ENCODE measurements around the gene PRPSAP1.
A peak's percentile ranks its signal among the peaks of the same experiment; 100 is the strongest.
"Not testable (repeated sequence)": the region's sequence is repeated elsewhere in the genome, so short reads cannot be mapped to it uniquely, and the experiment has no call there.

The PRPSAP1 gene

GRCh38 chr17:76277300-76278267 lies 76.1 kb downstream of the PRPSAP1 start:
- no peak for DNase-seq (ENCODE audit: low read depth in 2 of 2)

GRCh38 chr17:76276461-76277299 lies 77.0 kb downstream of the PRPSAP1 start:
- DNase-seq (ENCODE audit: low read depth in 2 of 2): no peak

DNA sequence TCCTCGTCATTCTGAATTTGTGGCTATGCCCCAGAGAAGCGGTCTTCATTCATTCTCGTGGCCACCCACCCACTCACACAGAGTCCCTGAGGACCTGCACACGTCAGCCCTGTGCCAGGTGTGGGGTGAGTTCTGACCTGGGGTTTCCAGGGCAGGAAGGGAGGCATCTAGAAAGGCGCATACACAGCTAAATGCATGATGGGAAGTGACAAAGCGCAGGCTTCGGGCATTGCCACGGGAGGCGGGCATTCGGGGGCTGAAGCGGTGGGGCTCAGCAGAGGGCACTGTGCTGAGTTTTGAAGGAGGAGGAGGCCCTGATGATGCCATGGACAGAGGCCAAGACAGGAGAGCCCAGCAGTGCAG lies 77.7 kb downstream of the PRPSAP1 start:
- no peak for DNase-seq (ENCODE audit: low read depth in 2 of 2)

DNA sequence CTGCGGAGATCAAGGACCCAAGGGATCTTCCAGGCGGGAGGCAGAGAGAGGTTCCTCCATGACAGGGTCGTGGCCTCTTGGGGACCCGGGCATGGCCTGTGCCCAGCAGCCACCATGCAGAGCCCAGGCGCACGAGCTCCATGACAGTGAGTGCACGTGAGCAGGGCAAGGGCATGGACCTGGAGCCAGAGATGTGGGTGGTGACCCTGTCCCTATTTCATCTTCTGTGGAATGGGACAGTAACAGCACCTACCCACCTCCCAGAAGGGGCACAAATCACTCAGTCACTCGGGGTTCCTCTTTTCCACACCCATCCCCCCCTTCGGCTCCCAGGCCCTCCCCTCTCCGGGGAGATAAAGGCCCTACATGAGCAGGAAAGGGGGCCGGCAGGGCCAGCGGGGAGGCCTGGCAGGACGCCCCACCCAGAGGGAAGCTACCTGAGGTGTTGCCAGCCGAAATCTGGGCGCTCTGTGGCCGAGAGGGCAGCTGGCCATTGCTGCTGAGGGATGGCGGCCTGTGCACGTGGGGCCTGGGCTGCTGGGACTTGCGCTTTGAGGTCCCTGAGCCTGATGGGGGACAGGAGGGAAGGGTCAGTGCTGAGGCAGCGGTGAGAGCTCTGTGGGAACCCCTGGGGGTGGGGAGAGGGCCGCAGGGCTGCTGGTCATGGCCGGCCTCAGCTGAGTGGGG lies 78.2 kb downstream of the PRPSAP1 start:
- no peak for DNase-seq (ENCODE audit: low read depth in 2 of 2)

- no peak for DNase-seq (ENCODE audit: low read depth in 2 of 2)
These were observed 79.4 kb downstream of the PRPSAP1 start for GRCh38 chr17:76274112-76274956.

GRCh38 chr17:76273445-76274111 lies 80.1 kb downstream of the PRPSAP1 start:
- no peak for DNase-seq (ENCODE audit: low read depth in 2 of 2)

DNA sequence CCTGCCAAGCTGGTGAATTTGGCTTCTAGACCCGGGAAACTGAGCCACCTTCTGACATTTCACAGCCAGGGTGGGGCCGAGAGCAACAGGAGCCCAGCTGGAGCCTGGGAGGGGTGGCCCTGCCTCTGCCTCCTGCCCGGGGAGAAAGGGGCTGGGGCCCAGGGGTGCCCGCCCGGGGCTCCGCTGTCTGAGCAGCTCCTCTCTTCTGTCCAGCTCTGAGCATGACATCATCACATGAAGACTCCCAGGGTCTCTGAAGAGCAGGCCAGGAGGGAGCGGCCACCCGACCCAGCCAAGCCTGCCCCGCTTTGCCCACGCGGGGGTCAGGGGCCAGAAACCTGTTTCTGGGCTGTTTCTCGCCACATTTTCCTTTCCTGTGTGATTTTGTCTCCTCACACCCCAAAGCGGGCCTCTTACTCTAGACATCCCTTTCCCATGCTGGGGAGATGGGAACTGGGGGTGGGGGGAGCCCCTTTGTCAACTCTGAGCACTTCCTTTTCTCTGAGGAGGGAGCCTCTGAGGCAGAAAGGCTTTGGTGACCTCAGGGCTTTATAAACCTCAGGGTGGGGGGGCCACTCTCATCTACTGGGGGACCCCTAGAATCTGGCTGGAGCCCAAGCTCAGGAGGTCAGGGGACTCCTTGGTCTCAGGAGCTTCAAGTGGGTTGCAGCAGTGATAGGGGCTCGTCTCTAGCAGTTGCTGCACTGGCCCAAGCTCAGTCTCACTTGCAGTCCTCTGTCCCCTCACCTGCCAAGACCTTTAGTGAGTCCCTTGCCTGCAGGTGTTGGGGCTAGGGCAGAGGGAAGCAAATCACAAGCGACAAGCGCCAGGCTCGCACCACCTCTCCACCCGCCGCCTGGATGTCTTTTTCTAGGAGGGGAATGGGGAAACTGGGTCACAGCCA lies 80.9 kb downstream of the PRPSAP1 start:
- peak; percentile 47 to 74 for DNase-seq (ENCODE audit: low read depth in 2 of 2)

DNA sequence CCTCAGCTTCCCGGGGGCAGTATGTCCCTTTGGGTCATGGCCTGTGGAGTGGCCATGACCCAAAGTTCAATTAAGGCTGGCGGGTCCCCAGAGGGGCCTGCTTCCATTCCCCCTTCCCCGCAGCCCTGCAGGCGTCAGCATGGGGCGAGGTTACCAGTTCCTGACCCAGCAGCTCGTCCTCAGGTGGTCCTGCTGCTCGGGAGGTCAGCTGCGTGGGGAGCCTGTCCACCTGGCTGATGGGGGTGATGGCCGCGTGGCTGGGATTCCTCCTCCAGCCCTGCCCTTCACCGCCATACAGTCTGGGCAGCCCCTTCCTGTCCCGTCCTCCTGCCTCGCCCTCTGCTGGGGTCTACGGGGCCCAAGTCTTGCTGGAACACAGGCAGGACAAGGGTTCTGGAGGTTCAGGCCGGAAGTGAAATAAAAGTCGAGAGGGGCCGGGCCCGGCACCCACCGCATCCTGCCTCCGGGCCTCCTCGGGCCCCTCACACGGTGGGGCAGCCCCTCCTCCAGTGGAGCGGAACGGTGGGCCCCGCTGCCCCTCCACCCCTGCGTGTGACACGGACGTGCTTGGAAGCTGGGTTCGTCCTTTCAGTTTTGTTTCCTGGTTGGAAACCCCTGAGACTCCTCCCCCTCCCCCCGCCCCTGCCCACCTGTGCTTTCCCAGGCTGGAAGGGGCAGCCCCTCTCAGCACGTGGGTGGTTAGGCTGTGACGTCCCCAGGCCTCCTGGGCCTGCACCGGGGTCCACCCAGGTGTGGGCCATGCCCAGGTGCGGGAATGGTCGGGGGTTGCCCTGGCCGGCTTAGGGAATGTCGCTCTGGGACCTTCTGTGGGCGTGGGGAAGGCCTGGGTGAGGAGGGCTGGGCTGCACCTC lies 81.8 kb downstream of the PRPSAP1 start:
- DNase-seq (ENCODE audit: low read depth in 2 of 2): peak; percentile 77 to 89

DNA sequence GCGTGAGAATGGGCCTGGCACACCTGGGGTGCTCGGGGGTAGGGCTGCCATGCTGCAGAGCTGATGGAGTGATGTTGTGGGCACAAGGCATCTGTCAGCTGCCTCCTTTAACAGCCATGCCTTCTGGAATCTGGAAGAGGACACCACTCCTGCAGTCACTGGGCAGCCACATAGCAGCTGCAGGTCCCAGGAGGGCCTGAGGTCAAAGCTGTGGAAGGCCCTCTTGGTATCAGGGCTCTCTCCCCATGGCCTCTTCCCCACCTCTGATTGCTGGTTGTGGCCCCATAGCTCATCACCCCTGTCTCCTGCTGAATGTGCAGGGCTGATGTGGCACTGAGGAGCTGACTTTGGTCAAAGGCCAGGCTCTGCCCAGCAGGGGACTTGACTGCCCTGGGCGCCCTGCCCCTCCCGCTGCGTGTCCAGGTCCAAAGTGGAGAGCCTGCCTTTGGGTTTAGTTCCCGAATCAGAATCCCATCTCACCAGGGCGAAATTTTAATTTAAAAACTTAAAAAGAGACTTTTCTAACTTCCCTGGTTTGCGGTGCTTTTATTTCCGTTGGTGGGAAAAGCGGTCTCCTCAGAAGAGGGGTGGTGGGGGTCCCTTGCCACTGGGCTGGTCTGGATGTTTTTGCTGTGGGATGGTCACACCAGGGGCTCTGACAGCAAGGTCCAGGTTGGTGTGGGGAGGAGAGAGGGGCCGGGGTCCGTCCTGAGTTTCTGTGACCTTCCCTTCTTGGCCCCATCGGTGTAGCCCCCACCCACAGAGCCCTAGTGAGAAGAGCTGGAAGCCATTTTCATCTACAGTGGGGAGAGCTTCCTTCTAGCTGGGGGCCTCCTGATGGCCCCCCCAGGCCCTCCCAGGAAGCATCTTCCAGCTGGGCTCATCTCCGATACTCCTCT lies 82.7 kb downstream of the PRPSAP1 start:
- no peak for DNase-seq (ENCODE audit: low read depth in 2 of 2)

DNA sequence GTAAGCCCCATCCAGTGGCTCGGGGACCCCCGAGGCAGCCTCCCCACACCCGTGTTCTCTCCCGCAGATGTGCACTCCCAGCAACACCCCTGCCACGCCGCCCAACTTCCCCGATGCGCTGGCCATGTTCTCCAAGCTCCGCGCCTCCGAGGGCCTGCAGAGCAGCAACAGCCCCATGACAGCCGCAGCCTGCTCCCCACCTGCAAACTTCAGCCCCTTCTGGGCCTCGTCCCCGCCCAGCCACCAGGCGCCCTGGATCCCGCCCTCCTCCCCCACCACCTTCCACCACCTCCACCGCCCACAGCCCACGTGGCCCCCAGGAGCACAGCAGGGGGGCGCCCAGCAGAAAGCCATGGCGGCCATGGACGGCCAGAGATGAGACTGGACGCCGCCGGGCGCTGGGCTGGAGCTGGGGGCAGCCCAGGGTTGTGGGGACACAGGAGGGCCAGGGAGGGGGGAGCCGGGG lies 83.6 kb downstream of the PRPSAP1 start:
- DNase-seq (ENCODE audit: low read depth in 2 of 2): no peak

DNA sequence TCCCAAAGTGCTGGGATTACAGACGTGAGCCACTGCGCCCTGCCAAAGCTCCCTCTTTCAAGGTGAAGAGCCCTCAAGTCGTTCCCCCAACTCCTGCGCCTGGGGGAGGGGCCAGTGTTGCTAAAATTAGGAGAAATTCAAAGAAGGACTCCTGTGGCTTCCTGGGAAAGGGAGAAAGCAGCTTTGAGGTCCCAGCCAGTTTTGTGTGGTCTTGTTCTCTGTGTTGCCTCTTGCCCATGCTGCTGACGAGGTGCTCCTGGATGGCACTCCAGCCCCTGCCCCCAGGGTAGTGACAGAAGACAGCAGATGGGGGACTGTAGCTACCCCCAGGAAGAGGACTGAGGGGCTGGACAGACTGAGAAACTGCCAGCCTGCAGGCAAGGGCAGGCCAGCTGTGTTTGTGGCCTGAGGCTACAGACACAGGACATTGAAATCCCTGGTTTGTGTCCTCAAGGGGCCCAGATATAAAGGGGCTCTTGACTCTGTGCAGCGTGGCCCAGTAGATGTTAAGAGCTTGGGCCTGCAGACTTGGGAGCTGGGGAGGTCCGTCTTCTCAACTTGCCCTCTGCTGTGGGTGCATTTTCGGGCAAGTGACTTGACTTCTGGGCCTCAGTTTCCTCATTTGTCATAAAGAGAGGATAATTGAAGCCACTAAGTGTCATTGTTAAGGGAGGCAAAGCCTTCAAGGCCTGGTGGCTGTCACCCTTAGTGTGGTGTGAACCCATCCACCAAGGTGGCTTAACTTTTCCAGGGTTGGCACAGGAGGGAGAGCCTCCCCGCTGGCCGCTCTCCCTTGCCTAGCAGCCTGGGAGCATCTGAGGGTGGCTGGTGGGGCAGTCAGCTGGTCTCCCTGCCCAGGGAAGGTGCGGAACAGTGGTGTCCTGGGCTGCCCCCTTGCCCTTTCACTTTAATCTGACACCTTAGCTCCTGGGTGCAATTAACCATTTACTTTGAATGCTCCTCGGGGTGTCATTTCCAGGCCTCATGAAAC lies 84.4 kb downstream of the PRPSAP1 start:
- no peak for DNase-seq (ENCODE audit: low read depth in 2 of 2)

DNA sequence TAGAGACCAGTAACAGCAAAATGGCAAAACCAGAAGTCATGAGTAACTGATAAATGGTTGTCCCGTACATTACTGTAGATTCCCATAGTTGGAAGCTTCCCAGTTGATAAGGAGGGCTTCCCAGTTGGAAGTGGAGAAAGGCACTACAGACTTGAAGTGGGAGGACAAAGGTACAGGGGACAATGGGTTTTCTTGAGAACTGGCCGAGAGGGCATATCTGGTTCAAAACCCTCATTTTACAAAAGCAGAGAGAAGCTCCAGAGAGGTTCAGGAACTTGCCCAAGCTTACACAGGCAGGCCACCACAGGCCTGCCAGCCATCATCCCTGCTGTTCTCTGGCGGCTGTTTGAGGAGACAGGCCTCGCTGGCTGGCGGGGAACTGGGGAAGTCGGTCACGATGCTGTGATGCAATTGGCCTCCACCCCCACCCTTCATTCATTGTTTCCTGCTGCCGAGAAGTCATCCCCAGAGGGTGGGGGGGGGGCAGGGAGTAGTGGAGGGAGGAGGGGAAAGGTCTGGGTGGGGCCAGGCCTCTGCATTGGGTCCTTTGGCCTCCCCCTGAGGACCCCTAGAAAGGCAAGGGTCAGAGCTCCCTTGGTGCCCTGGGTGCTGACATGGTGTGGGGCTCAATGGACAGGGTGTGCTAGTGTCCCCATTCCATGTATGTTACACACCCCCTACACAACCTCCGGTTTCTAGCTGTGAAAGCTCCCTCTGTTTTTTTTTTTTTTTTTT lies 85.5 kb downstream of the PRPSAP1 start:
- DNase-seq (ENCODE audit: low read depth in 2 of 2): peak; percentile 56 to 71

DNA sequence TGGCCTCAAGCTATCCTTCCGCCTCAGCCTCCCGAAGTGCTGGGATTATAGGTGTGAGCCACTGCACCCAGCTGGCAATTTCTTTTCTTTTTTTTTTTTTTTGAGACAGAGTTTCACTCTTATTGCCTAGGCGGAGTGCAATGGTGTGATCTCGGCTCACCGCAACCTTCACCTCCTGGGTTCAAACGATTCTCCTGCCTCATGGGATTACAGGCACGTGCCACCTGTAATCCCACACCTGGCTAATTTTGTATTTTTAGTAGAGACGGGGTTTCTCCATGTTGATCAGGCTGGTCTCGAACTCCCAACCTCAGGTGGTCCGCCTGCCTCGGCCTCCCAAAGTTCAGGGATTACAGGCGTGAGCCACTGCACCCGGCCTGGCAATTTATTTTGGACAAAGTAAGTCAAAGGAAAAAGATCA lies 86.1 kb downstream of the PRPSAP1 start:
- DNase-seq (ENCODE audit: low read depth in 2 of 2): not testable (repeated sequence)

GRCh38 chr17:76267051-76267576 lies 86.6 kb downstream of the PRPSAP1 start:
- no peak for DNase-seq (ENCODE audit: low read depth in 2 of 2)

Measured in stimulated activated CD4-positive, alpha-beta T cell treated with anti-CD3 and anti-CD28 coated beads, Interleukin-12 subunit alpha, Interleukin-12 subunit beta, amount 100 ng/mL, for 24 hours (primary cell).